Mesodermal cell (in vitro differentiated cells): ENCODE results near the gene OR2L3. TPM values are rescaled to one million over a fixed set of nuclear protein-coding genes. Genes with fewer than 3 reads are reported as not detected.

Experiments
- H3K27ac ChIP-seq: 2 replicates; pipeline ENCODE4 v1.7.0; 2013; ENCODE audit warnings: mild to moderate bottlenecking, low read depth, low read length, moderate library complexity; ENCODE audit not compliant: severe bottlenecking
- H3K36me3 ChIP-seq: 2 replicates; pipeline ENCODE4 v1.7.1; 2013; ENCODE audit warnings: mild to moderate bottlenecking, low read length, moderate library complexity; ENCODE audit not compliant: control insufficient read depth, insufficient read depth
- H3K4me1 ChIP-seq: one replicate; pipeline ENCODE4 v1.7.1; 2013; ENCODE audit warnings: mild to moderate bottlenecking, low read length; ENCODE audit not compliant: insufficient read depth, control insufficient read depth, poor library complexity, severe bottlenecking
- H3K4me3 ChIP-seq: 2 replicates; pipeline ENCODE4 v1.7.0; 2013; ENCODE audit warnings: low read length, control low read depth, mild to moderate bottlenecking; ENCODE audit not compliant: insufficient read depth, poor library complexity, severe bottlenecking; ENCODE audit errors: extremely low read depth
- H3K9me3 ChIP-seq: 2 replicates; pipeline ENCODE4 v1.7.1; 2013; ENCODE audit warnings: mild to moderate bottlenecking, low read length, moderate library complexity; ENCODE audit not compliant: control insufficient read depth
- WGBS, 2 experiments: methylation state at CpG; one replicate each; pipeline ENCODE4 v1.1.5; 2013; ENCODE audit warnings: missing lambda C conversion rate in 2 of 2; ENCODE audit not compliant: insufficient coverage in 2 of 2; 5-methylcytosine and 5-hydroxymethylcytosine counted together
- polyA plus RNA-seq, 2 experiments: library from polyadenylated mRNA; stranded (reverse); fragments of 50-300 nt; gene quantifications; one replicate each; pipeline ENCODE4 v1.2.3, GENCODE V29; 2013

The OR2L3 gene, protein sequence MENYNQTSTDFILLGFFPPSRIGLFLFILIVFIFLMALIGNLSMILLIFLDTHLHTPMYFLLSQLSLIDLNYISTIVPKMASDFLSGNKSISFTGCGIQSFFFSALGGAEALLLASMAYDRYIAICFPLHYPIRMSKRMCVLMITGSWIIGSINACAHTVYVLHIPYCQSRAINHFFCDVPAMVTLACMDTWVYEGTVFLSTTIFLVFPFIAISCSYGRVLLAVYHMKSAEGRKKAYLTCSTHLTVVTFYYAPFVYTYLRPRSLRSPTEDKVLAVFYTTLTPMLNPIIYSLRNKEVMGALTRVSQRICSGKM
- not detected for polyA plus RNA-seq (2013, experiment 1 of 2)
- not detected for polyA plus RNA-seq (2013, experiment 2 of 2)

GRCh38 chr1:248046536-248046935 is at the start of gene OR2L3:
Gene OR2L3, plus strand, starts transcription at chr1:248046836. Its CDS starts 13,846 bp downstream, at chr1:248060682.
- H3K4me3 ChIP-seq: no peak within 1 kb of the TSS
- H3K36me3 ChIP-seq: no peaks in the 10 kb centered on the region
- WGBS, 2 experiments: no CpG with 5 or more reads among the region's 2 CpGs
- H3K4me1 ChIP-seq: no peaks in the 10 kb centered on the region
- H3K9me3 ChIP-seq: peaks cover 39% of the 10 kb centered on the region
- H3K27ac ChIP-seq: no peak within 1 kb of the TSS

DNA sequence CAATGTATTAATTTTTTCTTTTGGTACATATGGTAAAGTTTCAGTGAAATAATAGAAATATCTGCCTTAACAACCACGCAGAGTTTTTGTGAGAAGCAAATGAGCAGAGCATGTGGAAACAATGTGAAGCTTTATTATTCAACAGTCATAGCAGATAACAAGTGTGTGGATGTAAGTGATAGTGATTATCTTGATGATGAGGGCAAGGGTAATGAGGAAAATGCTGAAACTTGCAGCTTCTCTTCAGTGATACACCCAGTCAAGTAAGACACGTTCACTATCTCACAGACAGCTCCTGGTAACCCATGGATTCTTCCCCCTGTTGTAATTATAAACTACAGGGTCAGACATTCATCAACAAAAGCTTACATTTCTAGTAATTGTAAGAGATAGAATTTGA is 47.8 kb upstream of the OR2L3 start:
- no peak overlapping the region for H3K4me3 ChIP-seq
- no peak overlapping the region for H3K27ac ChIP-seq
- H3K36me3 ChIP-seq: no peaks in the 10 kb centered on the region
- WGBS, 2 experiments: no CpG with 5 or more reads among the region's 2 CpGs
- H3K4me1 ChIP-seq: no peaks in the 10 kb centered on the region
- peaks cover 33% of the 10 kb centered on the region for H3K9me3 ChIP-seq

DNA sequence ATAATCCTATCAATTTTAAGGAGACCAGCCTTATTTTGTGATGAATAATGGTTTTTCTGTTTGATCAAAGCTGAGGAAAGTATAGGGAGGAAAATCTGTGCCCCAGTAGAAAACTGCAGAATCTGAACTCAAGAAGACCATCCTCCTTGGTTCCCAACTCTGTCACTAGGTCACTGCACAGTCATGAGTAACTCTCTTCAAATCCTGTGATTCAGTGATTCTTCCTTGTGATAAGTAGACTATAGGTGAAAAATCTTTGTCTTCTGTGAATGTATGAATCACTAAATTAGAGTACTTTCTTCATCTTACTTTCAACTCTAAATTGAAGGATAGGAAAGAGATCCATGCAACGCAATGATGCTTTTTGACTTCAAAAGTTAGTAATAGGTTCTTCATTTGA is 46.5 kb upstream of the OR2L3 start:
- Histone ChIP-seq H3K9me3 (peaks cover 41% of the 10 kb centered on the region), H3K36me3 (no peaks in the 10 kb centered on the region), H3K27ac (no peak overlapping the region), H3K4me1 (no peaks in the 10 kb centered on the region), H3K4me3 (no peak overlapping the region)
- no CpG with 5 or more reads among the region's 1 CpG for WGBS, 2 experiments

GRCh38 chr1:248007778-248008177 is 38.9 kb upstream of the OR2L3 start:
- H3K27ac ChIP-seq: no peak overlapping the region
- no peaks in the 10 kb centered on the region for H3K4me1 ChIP-seq
- H3K36me3 ChIP-seq: no peaks in the 10 kb centered on the region
- peaks cover 64% of the 10 kb centered on the region for H3K9me3 ChIP-seq
- no peak overlapping the region for H3K4me3 ChIP-seq
- 20% methylated on average over 1 of the region's 1 CpG; no CpG with 5 or more reads in 1 of the 2 experiments for WGBS, 2 experiments

GRCh38 chr1:248009681-248010080 is 37.0 kb upstream of the OR2L3 start:
- Histone ChIP-seq H3K36me3 (no peaks in the 10 kb centered on the region), H3K4me1 (no peaks in the 10 kb centered on the region), H3K4me3 (no peak overlapping the region), H3K9me3 (peaks cover 56% of the 10 kb centered on the region), H3K27ac (no peak overlapping the region)
- 78 to 94% methylated on average over 2 of the region's 3 CpGs for WGBS, 2 experiments

DNA sequence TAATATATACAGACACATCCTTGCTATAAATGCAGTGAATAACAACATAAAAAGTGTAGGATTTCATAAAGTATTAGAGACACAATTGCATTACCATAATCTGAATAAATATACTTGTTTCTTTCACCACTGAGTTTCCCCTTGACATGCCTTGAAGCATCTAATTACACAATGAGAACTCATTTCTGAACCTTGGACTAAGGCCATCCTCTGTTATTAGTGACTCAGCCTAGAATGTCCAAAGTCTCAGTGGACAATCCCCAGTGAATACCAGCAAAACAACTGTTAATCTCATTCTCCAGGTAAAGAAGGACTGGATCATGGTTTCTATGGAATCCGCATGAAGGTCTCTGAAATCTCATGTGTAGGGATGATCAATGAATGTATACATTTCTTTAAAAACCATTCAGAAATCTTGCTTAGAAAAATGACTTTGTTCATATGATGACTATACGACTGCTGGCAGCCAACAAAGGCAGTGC is 33.4 kb upstream of the OR2L3 start, which contains the start of gene OR2L5:
Gene OR2L5 (plus strand): TSS at position 432 of the 482 bp plus-strand sequence. CDS start 8,288 bp downstream, outside the sequence.
- no CpG with 5 or more reads among the region's 2 CpGs for WGBS, 2 experiments

GRCh38 chr1:248015803-248016202 is 30.8 kb upstream of the OR2L3 start:
- H3K9me3 ChIP-seq: peaks cover 55% of the 10 kb centered on the region
- H3K4me1 ChIP-seq: no peaks in the 10 kb centered on the region
- WGBS, 2 experiments: 60% methylated on average over 1 of the region's 1 CpG; no CpG with 5 or more reads in 1 of the 2 experiments
- no peaks in the 10 kb centered on the region for H3K36me3 ChIP-seq
- no peak overlapping the region for H3K4me3 ChIP-seq
- H3K27ac ChIP-seq: no peak overlapping the region

More for the DNA sequence above, 33.4 kb upstream of the OR2L3 start, which contains the start of gene OR2L5:
- no peak within 1 kb of the TSS for H3K4me3 ChIP-seq
- no peaks in the 10 kb centered on the region for H3K36me3 ChIP-seq
- no peaks in the 10 kb centered on the region for H3K4me1 ChIP-seq
- H3K9me3 ChIP-seq: peaks cover 51% of the 10 kb centered on the region
- no peak within 1 kb of the TSS for H3K27ac ChIP-seq

- WGBS, 2 experiments: no CpG with 5 or more reads among the region's 2 CpGs
- no peak within 1 kb of the TSS for H3K4me3 ChIP-seq
- H3K36me3 ChIP-seq: no peaks in the 10 kb centered on the region
- no peak within 1 kb of the TSS for H3K27ac ChIP-seq
- no peaks in the 10 kb centered on the region for H3K4me1 ChIP-seq
- peaks cover 41% of the 10 kb centered on the region for H3K9me3 ChIP-seq
Measured at GRCh38 chr1:248029770-248030169, 16.9 kb upstream of the OR2L3 start, which contains the start of gene OR2L2. Gene OR2L2, plus strand, starts transcription at chr1:248030070. Its CDS starts 8,198 bp downstream, at chr1:248038268.

DNA sequence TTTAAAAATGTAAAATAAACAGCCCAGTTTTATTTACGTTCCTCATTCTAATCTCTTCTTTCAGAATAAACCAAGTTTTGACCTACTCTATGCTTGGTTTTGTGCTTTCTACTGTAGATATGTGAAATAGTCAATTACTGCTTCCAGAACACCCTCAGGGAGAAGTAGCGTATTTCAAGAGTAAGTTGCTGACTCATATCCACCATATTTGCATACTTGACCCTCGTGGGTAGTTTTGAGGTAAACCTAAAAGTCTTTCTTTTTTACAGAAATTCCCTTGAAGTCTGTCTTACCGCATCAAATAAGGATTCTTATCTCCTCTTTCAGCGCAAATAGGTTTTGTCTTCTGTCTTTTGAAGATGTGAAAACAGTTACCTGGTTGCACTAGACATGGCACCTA is 1.4 kb upstream of the OR2L3 start:
- H3K9me3 ChIP-seq: peaks cover 48% of the 10 kb centered on the region
- no peak overlapping the region for H3K4me3 ChIP-seq
- H3K4me1 ChIP-seq: no peaks in the 10 kb centered on the region
- H3K36me3 ChIP-seq: no peaks in the 10 kb centered on the region
- no peak overlapping the region for H3K27ac ChIP-seq
- WGBS, 2 experiments: 50% methylated on average over 3 of the region's 5 CpGs; no CpG with 5 or more reads in 1 of the 2 experiments

DNA sequence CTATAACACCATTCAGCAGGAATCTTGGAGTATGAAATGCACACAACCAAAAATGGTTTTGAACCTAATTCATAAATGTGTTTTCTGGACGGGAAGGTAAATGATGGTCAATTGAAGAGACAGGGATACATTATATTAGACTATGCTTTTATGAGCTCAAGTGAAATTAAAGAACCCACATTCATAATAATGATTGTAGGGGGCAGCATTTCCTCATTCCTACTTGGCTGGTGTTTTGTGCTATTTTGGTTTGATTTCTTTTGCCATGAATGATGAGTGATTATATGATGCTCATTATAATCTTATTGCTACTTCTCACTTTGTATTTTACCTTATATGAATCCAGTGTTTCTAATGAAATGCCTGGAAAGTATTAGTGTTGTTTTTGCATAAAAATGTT is 372 bp downstream of the OR2L3 start:
- H3K4me1 ChIP-seq: no peaks in the 10 kb centered on the region
- no CpG with 5 or more reads among the region's 1 CpG for WGBS, 2 experiments
- no peaks in the 10 kb centered on the region for H3K36me3 ChIP-seq
- H3K4me3 ChIP-seq: no peak overlapping the region
- H3K9me3 ChIP-seq: peaks cover 39% of the 10 kb centered on the region
- no peak overlapping the region for H3K27ac ChIP-seq

DNA sequence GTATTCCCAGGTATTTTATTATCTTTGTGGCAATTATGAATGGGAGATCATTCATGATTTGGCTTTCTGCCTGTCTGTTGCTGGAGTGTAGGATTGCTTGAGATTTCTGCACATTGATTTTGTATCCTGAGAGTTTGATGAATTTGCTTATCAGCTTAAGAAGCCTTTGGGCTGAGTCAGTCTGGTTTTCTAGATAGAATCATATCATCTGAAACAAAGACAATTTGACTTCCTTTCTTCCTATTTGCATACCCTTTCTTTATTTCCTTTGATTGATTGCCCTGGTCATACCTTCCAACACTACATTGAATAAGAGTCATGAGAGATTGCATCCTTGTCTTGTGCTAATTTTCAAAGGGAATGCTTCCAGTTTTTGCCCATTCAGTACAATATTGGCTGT is 8.0 kb downstream of the OR2L3 start:
- Histone ChIP-seq H3K9me3 (peaks cover 33% of the 10 kb centered on the region), H3K4me3 (no peak overlapping the region), H3K27ac (no peak overlapping the region), H3K36me3 (no peaks in the 10 kb centered on the region), H3K4me1 (no peaks in the 10 kb centered on the region)
